GM21528 (cell line): ENCODE results near the gene CDYL2.
A peak's percentile ranks its signal among the peaks of the same experiment; 100 is the strongest.
"Not testable (repeated sequence)": the region's sequence is repeated elsewhere in the genome, so short reads cannot be mapped to it uniquely, and the experiment has no call there.

Experiments
- ATAC-seq: cut with Tn5 transposase; IDR thresholded peaks from one replicate; pipeline ENCODE4 v1.9.1; 2021; ENCODE audit warnings: mild to moderate bottlenecking, moderate library complexity; ENCODE audit not compliant: unreplicated experiment, low FRiP score

CDYL2 gene

DNA sequence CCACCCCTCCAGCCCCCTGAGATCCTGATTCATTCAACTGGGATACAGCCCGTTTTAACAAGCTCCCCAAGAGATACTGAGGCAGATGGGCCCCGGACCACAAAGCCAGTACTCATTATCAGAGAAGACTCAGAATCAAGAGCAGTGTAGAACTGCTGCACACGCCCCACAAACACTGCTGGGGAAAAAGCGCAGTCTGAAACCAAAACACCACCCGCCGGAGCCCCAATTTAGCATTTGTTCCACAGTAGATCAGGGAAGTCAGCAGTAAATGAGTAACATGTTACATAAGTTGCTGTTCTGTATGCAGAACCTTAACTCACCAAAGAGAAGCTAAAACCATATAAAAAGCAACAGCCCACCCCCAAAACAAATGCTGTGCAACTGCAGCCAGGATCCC is 123.6 kb downstream of the CDYL2 start:
- no peak for ATAC-seq

DNA sequence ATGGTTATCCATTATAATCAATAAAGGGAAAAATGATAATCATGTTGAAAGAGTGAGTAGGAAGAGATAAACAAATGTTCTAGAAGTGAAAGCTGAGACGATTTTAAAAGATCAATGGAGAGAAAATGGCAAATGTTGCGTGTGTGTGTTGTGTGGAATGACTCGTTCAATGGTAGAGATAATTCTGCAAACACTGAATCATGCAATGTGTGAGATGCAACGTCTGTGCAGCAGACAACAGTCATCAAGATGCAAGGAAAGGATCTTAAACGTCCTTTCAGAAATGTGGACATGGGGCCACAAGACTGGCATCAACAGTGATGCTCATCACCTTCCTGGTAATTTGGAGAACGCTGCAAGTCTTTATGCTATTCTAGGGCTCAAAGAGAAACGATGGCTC is 124.4 kb downstream of the CDYL2 start:
- ATAC-seq = no peak

DNA sequence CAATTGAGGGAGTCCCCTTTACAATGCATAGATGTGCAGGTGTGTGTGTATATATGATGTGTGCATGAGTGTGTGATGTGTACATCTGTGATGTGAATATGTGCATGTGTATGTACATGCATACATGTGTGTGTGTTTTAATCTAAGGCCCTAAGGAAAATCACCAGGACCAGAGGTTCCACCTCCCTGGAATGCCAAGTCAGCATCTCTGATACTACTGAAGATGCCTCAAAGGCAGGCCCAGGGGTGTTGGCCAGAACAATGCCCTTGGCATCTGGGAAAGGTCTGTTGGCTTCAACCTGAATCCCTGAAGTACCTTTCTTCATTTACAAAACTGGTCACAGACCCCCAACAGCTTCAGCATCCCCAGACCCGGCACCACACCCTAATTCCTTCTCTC is 129.5 kb downstream of the CDYL2 start:
- ATAC-seq = no peak

DNA sequence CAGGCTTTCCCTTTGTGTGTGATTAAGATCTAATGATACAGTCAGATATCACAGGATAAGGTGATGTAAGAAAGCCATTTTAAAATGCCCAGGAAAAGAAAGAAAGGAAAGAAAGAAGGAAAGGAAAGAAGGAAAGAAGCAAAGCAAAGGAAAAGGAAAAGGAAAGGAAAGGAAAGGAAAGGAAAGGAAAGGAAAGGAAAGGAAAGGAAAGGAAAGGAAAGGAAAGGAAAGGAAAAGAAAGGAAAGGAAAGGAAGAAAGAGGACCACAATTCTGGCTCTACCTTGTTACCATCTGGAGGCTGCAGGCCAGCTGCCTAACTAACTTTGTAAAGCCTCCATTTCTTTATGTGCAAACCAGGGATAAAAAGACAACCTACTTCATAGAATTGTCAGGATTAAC is 132.0 kb downstream of the CDYL2 start:
- no peak for ATAC-seq

DNA sequence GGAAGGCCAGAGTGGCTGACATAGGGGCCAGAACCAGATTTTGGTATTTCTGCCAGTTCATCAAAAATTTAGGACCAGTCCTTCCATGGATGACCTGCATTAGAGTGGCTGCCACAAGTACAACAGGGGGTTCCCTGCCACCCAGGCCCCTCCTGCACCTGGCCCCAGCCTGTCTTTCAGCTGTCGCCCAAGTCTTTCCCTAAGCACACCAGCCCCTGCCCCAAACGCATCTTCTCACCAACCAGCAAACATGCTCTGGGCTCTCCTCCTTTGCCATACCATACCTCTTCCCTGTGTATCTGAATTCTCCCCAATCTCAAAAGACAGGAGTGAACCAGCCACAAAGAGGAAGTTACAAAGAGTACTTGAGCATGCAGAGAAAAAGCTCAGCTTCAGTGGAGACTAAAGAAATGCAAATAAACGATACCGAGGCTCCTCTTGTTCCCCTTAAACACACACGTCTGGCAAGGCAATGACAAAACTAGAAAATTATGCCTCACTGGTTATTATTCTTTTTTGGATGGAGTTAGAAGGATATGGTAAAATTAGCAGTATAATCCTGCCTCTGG is 133.0 kb downstream of the CDYL2 start:
- peak; percentile 53 for ATAC-seq

DNA sequence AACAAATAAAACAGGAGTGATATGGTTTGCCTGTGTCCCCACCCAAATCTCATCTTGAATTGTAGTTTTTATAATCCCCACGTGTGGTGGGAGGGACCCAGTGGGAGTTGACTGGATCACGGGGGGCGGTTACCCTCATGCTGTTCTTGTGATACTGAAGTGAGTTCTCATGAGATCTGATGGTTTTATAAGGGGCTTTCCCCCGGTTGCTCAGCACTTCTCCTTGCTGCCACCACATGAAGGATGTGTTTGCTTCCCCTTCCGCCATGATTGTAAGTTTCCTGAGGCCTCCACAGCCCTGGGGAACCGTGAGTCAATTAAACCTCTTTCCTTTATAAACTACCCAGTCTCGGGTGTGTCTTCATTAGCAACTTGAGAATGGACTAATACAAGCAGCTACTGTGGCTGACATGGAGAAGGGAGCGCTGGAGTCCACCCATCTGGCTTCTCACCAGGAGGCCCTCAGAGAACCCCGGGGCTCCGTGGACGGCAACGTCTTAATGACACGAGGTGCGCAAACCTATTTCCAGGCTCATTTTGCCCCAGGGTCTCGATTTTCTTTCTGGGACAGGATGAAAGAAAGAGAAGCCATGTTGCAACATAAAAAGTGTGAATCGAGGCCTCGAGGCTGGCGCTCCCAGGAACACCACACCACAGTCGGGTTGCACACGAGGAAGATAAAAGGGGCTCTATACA is 134.1 kb downstream of the CDYL2 start:
- no peak for ATAC-seq

DNA sequence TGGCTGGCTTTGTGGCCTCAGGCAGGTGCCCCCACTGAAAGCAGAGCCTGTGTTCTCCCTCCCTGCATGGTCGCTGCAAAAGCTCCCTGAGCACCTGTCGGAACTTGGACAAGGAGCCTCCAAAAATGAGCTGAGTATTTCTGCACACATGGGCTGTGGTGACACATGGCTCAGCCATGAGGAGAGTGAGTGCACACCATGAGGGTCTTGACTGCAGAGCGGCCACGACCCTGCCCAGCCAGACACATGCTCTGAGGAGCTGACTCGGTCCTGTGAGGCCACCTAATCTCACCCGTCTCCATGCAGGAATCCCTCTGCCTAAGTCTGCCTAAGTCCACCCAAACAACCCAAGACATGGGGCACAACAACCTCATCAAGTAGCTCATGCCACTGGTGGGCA is 134.7 kb downstream of the CDYL2 start:
- no peak for ATAC-seq

DNA sequence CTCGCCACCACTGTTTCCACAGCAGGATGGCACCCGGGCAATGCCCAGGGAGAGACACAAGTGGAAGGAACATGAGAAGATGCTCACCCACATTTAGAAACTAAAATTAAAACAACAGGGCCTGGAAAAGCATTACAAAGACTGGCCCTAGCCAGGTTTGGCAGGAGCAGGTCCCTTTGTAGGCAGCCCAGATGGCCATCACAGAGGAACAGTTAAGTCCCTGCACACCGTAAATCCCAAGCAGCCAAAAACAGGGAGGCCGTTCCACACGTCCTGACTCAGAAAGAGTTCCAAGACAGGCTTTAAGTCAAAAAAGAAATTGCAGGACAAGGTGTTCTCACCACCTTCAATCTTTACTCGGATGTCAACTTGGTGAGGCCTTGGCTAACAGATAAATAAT is 136.5 kb downstream of the CDYL2 start:
- ATAC-seq = no peak

DNA sequence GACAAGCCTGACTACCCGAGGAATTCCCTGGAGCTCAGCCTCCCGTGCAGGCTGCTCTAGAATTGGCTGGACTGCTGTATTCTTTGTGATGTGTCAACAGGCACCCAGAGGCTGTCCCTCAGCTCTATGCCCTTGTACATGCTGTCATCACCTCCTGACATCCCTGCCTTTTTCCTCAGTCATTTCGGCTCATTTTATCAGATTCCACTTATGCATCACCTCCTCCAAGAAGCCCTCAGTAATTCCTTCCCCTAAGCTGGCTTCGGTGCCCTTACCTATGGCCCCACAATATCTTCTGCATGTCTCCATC is 137.2 kb downstream of the CDYL2 start:
- ATAC-seq = no peak

DNA sequence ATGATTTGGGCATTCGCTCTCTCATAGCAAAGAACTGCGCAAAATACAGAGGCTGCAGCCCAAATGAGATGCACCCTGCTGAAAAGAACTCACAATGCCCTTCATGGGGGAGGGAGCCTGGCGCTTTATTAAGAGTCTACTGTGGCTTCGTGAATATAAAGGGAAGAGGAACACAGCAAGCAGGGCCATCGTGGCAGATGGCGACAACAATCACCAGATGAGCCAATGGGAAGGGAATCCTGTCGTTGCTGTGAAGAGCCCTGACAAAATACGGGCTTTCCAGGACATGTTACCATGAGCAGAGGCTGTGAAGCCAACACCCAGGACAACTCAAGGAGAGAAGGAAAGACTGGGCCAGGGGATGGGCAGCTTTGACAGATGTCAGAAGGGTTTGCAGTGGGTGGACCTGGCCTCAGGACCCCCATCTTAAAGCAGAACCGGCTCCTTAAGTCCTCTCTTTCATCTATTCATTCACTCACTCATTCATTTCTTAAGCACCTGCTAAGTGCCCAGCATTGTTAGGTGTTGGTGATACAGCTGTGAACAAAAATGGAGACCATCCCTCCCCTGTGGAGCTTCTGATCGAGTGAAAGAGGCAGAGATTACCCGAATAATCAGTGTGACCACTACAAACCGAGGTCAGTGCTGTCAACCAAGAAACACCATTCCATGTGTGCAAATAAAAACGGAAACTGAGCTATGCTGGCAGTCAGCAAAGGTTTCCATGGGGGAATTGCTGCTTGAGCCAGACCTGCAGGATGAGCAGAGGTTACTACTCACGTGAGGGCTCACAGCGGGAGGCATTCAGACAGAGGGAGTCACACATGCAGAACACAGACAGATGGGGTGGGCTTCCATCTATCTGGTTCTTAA is 137.8 kb downstream of the CDYL2 start:
- ATAC-seq = no peak

DNA sequence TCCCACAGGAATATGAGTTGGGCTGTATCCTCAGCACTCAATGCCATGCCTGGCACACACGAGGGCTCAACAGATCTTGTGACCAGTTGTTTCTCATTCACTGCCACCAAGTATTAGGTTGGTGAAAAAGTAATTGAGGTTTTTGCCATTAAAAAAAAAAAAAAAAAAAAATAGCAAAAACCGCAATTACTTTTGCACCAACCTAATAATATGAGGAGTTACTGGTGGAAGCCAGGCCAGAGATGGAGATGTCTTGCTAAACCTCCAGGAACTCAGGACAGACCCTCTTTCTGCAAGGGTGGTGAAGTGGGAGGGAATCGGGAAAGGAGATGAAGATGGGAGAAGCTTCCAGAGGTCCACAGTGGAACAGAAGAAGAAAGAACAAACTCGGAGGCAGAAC is 139.0 kb downstream of the CDYL2 start:
- ATAC-seq = no peak

DNA sequence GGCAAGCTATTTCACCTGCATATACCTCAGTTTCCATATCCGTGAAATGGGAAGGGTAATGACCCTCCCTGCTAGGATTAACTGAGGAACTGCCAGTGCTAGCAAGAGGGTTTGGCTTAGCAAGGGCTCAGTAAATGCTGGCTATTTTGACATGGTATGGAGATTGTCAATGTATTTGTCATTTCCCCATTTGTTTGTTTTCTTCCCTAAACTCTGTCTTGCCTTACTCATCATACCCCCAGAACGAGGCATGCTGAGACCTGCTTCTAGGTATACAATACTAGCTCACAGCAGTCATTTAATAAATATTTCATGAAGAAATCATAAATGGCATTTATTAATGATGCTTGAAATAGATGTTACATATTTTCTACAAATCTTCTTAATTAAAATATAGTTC is 139.6 kb downstream of the CDYL2 start:
- no peak for ATAC-seq

DNA sequence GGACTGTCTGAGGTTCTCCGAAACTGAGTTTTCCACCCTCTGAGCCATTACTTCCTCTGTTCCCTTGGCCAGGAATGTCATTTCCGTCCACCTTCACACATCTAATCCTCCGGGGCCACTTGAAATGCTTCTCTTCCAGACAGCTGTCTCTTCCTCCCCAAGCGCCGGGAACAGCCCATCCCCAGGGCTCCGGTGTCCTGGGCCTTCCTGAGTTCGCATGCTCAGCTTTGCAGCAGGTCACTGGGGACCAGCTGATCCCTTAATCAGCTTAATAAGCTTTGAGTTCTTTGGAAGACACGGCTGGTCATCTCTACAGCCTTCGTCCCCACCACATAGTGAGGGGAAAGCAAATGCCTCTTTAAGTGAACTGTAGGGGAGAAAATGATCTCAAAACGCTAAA is 140.2 kb downstream of the CDYL2 start:
- no peak for ATAC-seq

DNA sequence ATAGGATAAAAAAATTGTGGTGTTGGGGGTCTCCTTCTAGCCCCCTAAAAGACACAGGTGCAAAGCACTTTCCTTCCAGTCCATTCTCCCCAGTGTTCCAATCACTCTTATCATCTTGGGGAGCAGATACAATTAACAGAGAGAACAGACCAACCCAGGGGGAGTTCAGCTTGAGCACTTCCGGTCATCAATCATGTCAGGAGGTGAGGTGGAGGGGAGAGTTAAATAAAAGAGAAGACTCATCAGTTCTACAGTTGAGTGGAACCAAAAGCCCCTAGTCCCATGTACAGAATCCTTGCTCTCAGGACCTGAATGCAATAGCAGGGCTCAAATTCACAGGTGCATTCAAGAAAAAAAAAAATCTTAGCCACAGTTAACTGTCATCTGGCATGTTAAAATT is 141.3 kb downstream of the CDYL2 start:
- ATAC-seq = no peak

DNA sequence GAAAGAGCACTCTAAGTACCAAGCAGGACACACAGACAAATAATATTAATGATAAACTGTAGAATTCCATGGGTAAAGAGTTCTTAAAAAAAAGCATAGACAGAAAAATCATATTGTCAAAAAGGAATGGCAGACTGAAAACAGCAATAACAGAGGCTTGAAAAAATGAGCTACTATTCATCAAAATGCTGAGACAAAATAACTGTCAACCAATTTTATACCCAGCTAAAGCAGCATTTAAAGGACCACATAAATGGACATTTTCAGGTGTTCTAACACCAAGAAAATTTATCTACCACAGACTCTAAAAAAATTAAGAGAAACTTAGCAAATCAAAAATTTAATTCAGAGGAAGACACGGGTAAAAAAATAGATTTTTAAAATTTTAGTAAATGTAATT is 144.5 kb downstream of the CDYL2 start:
- no peak for ATAC-seq

DNA sequence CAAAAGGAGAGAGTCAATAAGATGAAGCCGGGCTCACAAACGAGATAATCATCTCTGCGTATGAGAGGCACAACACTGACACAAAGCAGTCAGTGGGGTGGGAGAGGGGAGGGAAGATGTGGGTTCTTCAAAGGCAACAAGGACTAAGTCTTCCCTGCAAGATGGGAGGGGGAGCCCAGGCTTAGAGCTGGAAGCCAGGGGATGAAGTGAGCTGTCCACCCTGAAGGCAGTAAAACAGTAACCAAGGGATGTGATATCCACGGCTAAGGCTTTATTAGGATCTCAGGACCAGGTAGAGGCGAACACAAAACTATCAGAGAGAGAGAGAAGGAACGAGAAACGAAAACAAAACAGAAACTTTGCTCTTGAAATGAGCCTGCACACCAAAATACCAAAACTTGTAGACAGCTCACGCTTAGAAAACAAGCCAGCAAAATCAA is 147.7 kb downstream of the CDYL2 start:
- peak; percentile 97 for ATAC-seq

DNA sequence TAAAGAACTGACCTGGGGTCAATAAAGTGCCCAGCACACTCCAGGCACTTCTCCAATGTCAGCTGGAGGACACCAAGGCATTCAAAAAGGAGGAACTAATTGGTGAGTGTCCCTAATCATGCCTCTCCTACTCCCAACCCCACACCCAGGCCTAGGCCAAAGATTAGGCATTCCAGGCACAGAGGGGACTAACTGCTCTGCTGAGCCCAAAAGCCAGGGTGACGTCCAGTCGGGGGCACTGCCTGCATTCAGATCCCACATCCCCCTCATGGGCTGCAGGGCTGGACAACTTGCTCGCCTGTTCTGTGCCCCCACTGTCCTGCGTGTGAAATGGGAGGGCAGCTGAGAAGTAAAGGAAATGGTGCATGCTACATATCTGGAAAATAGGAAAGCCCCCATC is 148.2 kb downstream of the CDYL2 start:
- ATAC-seq = no peak

DNA sequence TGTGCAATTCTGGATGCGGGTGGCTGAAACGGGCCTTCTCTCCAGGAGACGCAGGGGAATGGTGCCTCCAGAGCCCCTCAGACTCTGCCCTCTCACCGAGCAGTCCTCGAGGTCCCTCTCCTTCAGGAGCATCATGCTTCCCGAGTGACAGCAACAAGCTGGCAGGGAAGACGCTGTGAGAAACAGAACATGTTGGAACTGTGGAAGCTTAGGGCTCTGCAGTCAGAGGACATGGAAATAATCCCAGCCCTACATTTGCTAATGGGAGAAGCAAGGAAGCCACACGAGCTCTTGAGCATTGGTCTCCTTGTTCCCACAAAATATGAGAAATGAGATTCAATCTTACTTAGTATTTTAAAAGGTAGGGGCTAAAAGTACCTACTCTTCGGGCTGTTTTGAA is 148.6 kb downstream of the CDYL2 start:
- no peak for ATAC-seq

DNA sequence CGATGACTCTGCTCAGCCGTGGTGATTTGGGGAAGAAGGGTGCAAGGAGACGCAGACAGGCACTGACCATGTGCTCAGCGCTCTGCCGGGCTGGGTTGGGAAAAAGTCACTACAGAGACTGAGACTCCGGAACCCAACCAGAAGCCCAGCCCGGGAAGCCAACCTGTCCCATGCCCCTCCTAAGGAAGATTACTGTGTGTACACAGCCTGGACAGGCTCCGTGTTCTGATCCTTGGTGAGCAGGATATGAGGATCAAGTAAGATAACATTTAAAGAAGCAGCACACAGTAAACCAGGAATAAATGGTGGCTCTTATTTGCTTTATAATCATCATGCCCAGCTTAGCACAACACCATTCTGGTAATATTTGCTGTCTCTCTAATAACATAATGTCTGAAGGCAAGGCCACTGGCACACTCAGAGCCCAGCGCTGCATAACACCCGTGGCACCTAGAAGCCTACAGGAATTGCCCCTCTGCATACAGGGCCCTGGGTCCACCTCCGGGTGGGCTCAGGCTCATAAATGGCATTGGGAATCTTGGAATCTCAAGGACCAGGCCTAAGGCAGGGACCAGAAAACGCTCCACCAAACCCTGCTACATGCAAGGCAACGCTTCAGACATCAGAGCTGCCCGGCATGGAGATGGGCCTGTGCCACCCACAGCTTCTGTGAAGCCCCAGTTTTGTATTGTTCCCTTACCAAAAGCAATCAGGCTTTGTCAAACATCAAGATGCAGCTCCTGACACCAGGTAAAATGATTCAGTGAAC is 150.1 kb downstream of the CDYL2 start:
- ATAC-seq = no peak

DNA sequence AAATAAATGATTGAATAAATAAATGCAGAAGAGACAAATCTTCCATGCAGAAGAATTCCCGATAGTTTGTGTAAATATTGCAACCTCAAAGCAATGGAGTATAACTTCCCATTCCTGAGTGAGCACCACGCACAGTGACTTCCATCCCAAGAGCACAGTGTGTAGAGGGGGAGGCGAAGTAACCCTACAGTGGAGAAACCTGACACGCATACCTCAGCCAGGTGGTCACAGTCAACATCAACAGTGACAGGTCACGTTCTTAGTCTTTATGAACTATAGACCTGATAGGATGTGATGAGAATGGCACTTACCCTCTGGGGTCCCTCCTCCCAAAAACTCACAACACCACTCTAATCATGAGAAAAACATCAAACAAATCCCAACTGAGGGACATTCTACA is 152.0 kb downstream of the CDYL2 start:
- no peak for ATAC-seq

DNA sequence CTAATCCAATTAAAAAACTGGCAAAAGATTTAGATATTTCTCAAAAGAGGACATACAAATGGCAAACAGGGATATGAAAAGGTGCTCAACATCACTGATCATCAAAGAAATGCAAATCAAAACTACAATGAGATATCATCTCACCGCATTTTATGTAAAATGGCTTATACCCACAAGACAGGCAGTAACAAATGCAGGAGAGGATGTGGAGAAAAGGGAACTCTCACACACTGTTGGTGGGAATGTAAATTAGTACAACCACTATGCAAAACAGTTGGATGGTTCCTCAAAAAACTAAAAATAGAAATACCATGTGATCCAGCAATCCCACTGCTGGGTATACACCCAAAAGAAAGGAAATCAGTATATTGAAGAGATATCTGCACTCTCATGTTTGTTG is 154.1 kb downstream of the CDYL2 start:
- ATAC-seq = not testable (repeated sequence)
